Retina (tissue), 1 donor: ENCODE data around the gene OTX2.

Experiments
- DNase-seq: peaks from one replicate; pipeline ENCODE4 v3.0.0-alpha.2; 2016

Gene OTX2

GRCh38 chr14:56794557-56795283 lies 15.6 kb downstream of the OTX2 start:
- DNase-seq = peak; percentile 73

GRCh38 chr14:56794088-56794556 lies 16.2 kb downstream of the OTX2 start:
- DNase-seq = peak; percentile 76

- no peak for DNase-seq
These were observed 20.3 kb downstream of the OTX2 start for GRCh38 chr14:56789955-56790354.

GRCh38 chr14:56787530-56787929 lies 22.7 kb downstream of the OTX2 start:
- DNase-seq = no peak

GRCh38 chr14:56782711-56783110 lies 27.6 kb downstream of the OTX2 start:
- no peak for DNase-seq

GRCh38 chr14:56774503-56774902 lies 35.8 kb downstream of the OTX2 start:
- DNase-seq = no peak

GRCh38 chr14:56770512-56770911 lies 39.8 kb downstream of the OTX2 start:
- no peak for DNase-seq

- peak; percentile 25 for DNase-seq
These were observed 49.9 kb downstream of the OTX2 start for GRCh38 chr14:56760164-56760914.

- DNase-seq = no peak
These were observed 50.6 kb downstream of the OTX2 start for GRCh38 chr14:56759633-56760032.

GRCh38 chr14:56759094-56759493 lies 51.2 kb downstream of the OTX2 start:
- no peak for DNase-seq

GRCh38 chr14:56754921-56755320 lies 55.4 kb downstream of the OTX2 start:
- DNase-seq = peak; percentile 57

- peak; percentile 51 for DNase-seq
These were observed 56.9 kb downstream of the OTX2 start for GRCh38 chr14:56753396-56753795.

- DNase-seq = no peak
These were observed 57.9 kb downstream of the OTX2 start for GRCh38 chr14:56752428-56752827.

GRCh38 chr14:56751471-56751870 lies 58.8 kb downstream of the OTX2 start:
- no peak for DNase-seq
